Stimulated activated CD8-positive, alpha-beta memory T cell treated with anti-CD3 and anti-CD28 coated beads, Interleukin-7, amount 100 ng/mL, for 4 hours (primary cell): Measurements from ENCODE around the gene FTCD.

Experiments used
- DNase-seq, 2 donors: peaks; one replicate each; pipeline ENCODE4 v3.0.0-alpha.2; 2020; ENCODE audit warnings: low read depth in 2 of 2

The FTCD gene

GRCh38 chr21:46154155-46154954 is 1.0 kb downstream of the FTCD start:
- no peak for DNase-seq

GRCh38 chr21:46153247-46154154 is 1.9 kb downstream of the FTCD start:
- no peak for DNase-seq

GRCh38 chr21:46152927-46153246 is 2.5 kb downstream of the FTCD start:
- DNase-seq = no peak

- DNase-seq = no peak
These were observed 3.1 kb downstream of the FTCD start for GRCh38 chr21:46151989-46152926.

GRCh38 chr21:46151261-46151988 is 4.0 kb downstream of the FTCD start:
- DNase-seq = no peak

GRCh38 chr21:46150491-46151121 is 4.8 kb downstream of the FTCD start:
- DNase-seq = no peak

GRCh38 chr21:46150073-46150472 is 5.3 kb downstream of the FTCD start:
- DNase-seq = no peak

- no peak for DNase-seq
These were observed 6.0 kb downstream of the FTCD start for GRCh38 chr21:46149205-46149901.

GRCh38 chr21:46148106-46148505 is 7.3 kb downstream of the FTCD start:
- no peak for DNase-seq

- DNase-seq = peak in 1 of 2 donors; percentile 24
These were observed 8.0 kb downstream of the FTCD start for GRCh38 chr21:46147429-46147828.

- no peak for DNase-seq
These were observed 8.5 kb downstream of the FTCD start for GRCh38 chr21:46146856-46147255.

- no peak for DNase-seq
These were observed 9.3 kb downstream of the FTCD start for GRCh38 chr21:46145840-46146691.

GRCh38 chr21:46145159-46145839 is 10.1 kb downstream of the FTCD start:
- no peak for DNase-seq

GRCh38 chr21:46144464-46145070 is 10.8 kb downstream of the FTCD start:
- no peak for DNase-seq

- no peak for DNase-seq
These were observed 12.6 kb downstream of the FTCD start for GRCh38 chr21:46142582-46143473.

- no peak for DNase-seq
These were observed 13.4 kb downstream of the FTCD start for GRCh38 chr21:46141767-46142581.
